GM23248 (cell line): ENCODE measurements around the gene SEL1L3.

Source experiments
- EZH2 ChIP-seq: fragments of 200-600 bp; sonication (generic); IDR thresholded peaks from 2 replicates; pipeline ENCODE4 v1.6.1; 2018; ENCODE audit warnings: antibody characterized with exemption, mild to moderate bottlenecking; ENCODE audit not compliant: insufficient read depth, poor library complexity, severe bottlenecking
- EZH2phosphoT487 ChIP-seq: fragments of 200-600 bp; sonication (generic); IDR thresholded peaks from 2 replicates; pipeline ENCODE4 v1.6.1; 2018; ENCODE audit warnings: antibody characterized with exemption, moderate library complexity, mild to moderate bottlenecking, low read depth; ENCODE audit not compliant: insufficient read depth

DNA sequence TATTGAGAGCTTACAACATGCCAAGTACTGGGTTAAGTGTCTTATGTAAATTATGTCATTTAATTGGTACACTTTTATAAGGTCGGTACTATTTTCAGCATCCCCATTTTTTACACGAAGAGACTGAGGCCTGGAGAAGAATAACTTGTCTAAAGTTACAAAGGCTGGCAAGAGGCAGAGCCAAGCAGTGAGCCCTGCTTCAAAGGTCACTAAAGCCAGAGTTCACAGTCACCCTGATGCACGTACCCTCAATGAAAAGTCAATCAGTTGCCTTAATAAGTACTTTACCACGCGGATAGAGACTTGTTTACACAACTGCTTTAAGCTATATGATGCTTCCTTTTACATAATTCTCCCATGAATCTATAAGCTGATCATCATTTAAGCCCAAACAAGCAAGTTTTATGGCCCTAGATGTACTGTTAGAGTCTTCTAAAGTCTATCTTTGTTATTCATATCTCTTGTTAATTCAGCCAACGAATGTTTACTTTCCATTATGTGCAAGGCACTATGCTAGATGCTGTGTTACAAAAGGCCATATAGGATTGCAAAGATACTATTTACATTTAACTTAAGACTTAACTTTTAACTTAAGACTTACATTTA, 57.4 kb downstream of the SEL1L3 start:
- TF ChIP-seq EZH2 (no peak), EZH2phosphoT487 (no peak)
